Measurements from ENCODE around the gene BABAM1.

The BABAM1 gene

DNA sequence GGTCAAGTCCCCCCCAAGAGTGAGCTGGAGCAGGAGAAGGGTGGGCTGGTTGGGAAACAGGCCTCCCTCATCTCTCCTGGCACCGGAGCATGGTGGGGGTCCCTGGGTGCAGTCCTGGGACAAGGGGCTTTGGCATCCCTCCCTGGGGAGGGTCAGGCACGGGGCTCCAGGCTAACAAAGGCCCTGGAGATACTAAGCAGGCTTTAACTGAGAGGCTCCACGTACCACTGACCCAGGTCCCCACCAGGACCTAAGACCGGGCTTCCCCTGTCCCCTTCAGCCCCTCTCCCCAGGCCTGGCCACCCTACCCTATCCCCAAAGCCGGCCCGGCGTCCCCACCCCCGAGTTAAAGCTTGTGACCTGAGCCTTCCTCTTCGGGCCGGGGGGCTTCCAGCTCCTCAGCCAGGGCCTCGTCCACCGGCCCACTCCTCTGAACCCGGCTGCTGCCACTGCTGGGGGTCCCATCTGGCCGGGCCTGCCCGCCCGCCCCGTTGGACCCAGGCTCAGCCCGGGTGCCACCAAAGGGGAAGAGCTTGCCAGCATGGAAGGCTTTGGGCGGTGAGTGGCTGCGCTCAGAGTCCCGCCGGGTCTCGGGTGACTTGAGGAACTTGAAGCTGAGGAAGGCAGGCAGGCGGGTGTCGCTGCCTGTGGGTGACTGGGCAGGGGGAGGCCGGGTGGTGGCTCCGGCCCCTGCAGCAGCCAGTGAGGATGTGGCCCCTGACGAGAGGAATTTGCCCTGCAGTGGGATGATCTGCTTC is 57.3 kb downstream of the BABAM1 start:
- no peak for DNase-seq

DNA sequence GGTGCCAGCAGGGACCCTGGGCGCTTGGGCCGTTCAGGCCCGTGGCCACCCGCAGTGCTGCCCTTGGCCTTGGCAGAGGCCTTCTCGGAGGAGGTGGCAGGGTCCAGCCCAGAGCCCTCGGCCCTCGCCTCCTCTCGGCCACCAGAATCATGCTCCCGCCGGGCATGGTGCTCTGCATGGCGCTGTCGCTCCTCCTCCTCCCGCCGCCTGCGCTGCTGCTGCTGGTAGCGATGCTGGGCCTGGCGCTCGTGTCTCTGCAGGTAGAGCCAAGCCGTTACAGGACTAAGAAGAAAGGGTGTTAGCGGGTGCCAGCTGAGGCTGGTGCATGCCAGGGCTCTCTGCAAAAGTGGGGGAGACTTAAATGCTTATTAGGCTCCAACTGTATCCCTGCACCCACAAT is 57.9 kb downstream of the BABAM1 start:
- DNase-seq, result no peak

DNA sequence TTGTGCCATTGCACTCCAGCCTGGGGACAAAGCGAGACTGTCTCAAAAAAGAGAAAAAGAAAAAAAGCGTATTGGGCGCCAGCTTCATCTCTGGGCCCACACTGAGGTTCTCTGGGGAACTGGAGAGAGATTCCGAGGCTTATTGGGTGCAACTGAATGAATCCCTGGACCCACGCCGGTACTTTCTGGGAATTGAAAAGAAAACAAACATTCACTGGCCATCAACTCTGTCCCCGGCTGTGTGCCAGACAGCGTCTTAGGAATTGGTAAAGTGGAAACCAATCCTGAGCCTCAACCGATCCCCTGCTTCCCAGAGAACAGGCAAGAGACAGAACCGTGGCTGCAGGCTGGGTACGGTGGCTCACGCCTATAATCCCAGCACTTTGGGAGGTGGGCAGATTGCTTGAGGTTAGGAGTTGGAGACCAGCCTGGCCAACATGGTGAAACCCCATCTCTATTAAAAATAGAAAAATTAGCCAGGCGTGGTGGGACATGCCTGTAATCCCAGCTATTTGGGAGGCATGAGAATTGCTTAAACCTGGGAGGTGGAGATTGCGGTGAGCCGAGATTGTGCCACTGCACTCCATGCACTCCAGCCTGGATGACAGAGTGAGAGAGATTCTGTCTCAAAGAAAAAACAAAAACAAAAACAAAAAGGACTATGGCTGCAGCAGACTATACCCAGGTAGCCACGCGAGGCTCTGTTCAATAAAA is 58.8 kb downstream of the BABAM1 start:
- DNase-seq, result no peak

DNA sequence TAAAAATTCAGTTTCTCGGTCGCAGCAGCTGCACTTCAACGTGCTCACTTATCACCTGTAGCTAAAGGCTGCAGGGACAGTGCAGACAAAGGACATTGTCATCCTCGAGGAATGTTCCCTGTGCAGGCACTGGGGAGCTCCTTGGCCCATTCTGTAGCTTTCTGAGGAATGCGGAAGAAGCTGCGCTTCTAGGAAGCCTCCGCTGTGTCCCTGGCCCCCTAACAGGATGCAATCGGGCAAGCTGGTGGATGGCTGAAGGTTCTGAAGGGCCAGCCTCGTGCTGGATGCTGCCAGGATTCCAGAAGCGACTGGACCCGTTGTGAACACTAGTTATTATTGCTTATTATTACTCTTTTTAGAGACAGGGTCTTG is 59.3 kb downstream of the BABAM1 start:
- no peak for DNase-seq

DNA sequence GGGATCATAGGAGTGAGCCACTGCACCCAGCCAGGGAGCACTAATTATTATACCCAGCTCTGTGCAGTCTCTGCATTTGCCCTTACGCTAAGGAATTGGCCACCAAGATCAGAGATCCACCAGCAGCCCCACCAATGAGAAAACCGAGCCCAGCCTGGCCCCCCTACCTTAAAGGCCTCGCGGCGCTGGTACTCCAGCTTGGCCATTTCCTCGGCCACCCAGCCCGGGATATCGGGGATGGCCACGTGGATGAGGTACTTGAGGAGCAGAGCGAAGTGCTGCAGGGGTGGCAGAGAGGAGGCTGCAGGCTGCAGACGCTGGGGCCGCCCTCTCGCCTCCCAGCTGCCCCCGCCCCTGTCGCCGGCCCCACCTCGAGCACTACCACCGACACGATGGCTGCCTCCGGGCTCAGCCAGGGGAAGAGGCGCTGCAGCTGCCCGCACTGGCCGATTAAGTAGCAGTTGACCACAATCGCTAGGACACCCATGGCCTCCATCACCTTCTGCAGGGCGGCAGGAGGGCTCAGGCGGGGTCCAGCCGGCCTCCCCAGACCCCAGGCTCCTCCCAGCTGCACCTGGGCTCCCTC is 59.9 kb downstream of the BABAM1 start:
- DNase-seq, result no peak

DNA sequence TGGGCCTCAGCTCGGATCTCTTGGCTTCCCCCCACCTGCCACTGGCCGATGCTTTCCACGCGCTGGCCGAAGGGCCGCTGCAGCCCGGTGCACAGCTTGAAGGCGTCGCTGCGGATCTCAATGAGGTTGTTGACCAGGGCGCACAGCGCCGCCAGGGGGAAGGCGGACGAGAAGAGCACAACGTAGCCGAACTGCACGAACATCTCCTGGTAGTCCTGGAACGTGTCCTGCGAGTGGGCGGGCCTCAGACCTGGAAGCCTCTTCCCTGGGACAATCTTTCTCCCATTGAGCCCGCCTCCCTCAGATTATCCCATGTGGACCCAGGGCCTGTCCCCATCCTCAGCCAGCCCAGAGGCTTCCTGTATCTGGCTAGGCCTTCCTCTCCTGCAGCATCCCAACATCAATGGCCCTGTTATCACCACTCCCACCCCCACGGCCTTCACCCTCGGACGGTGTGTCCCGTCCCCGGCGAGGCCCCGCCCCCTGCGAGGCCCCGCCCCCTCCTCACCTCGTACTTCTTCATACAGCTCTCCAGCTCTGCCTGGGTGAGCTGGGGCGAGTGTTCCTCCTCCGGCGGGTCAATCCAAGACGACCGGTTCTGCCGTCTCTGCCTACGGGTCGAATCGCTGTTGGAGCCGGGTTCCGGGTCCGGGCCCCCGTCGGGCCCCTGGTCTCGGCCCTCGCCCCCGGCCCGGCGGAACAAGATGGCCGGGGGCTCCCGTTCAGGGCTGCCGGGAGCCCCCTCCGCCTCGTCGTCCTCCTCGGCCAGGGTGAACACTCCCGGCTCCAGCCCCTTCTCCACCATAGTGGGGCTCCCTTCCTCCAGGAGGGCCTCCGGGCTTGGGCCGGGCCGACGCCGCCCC is 60.6 kb downstream of the BABAM1 start:
- DNase-seq, result peak; percentile 17

Measured in NCI-H2171 treated with DMSO at 0.1 percent for 48 hours (cell line).